GM21528 (cell line): ENCODE results near the gene RAB44.

Source experiments
- ATAC-seq: cut with Tn5 transposase; IDR thresholded peaks from one replicate; pipeline ENCODE4 v1.9.1; 2021; ENCODE audit warnings: mild to moderate bottlenecking, moderate library complexity; ENCODE audit not compliant: unreplicated experiment, low FRiP score

Gene RAB44

GRCh38 chr6:36725581-36725980 is 28.0 kb downstream of the RAB44 start:
- ATAC-seq = no peak

GRCh38 chr6:36727505-36728021 is 29.9 kb downstream of the RAB44 start:
- no peak for ATAC-seq

- no peak for ATAC-seq
Measured at GRCh38 chr6:36728289-36729160, 30.9 kb downstream of the RAB44 start.

- no peak for ATAC-seq
Measured at GRCh38 chr6:36729161-36729524, 31.5 kb downstream of the RAB44 start.

- ATAC-seq = no peak
Measured at GRCh38 chr6:36730424-36731380, 33.1 kb downstream of the RAB44 start.

GRCh38 chr6:36731622-36732310 is 34.1 kb downstream of the RAB44 start:
- no peak for ATAC-seq

GRCh38 chr6:36733300-36733699 is 35.7 kb downstream of the RAB44 start:
- no peak for ATAC-seq

- no peak for ATAC-seq
Measured at GRCh38 chr6:36734486-36735060, 36.9 kb downstream of the RAB44 start.

- ATAC-seq = no peak
Measured at GRCh38 chr6:36735110-36736071, 37.8 kb downstream of the RAB44 start.

GRCh38 chr6:36737043-36737785 is 39.6 kb downstream of the RAB44 start:
- no peak for ATAC-seq

- ATAC-seq = no peak
Measured at GRCh38 chr6:36738108-36738507, 40.5 kb downstream of the RAB44 start.

GRCh38 chr6:36739947-36740817 is 42.6 kb downstream of the RAB44 start:
- ATAC-seq = no peak

- ATAC-seq = no peak
Measured at GRCh38 chr6:36740818-36741179, 43.2 kb downstream of the RAB44 start.

GRCh38 chr6:36742146-36742545 is 44.5 kb downstream of the RAB44 start:
- ATAC-seq = no peak

- no peak for ATAC-seq
Measured at GRCh38 chr6:36743032-36743431, 45.4 kb downstream of the RAB44 start.

- no peak for ATAC-seq
Measured at GRCh38 chr6:36743538-36744303, 46.1 kb downstream of the RAB44 start.

- ATAC-seq = no peak
Measured at GRCh38 chr6:36744304-36744673, 46.7 kb downstream of the RAB44 start.
